NB4 (cell line): ENCODE results near the gene BLID.

Source experiments
- DNase-seq: peaks from one replicate; pipeline ENCODE4 v3.0.0; 2010; ENCODE audit warnings: low read depth
- H3K4me3 ChIP-seq: one replicate; pipeline ENCODE4 v1.5.1; 2011; ENCODE audit warnings: mild to moderate bottlenecking, low read depth, low read length, moderate library complexity
- CTCF ChIP-seq: IDR thresholded peaks from one replicate; pipeline ENCODE4 v1.5.1; 2012; ENCODE audit warnings: low read depth, low read length
- MAX ChIP-seq: IDR thresholded peaks from 2 replicates; pipeline ENCODE4 v1.6.1; 2011; ENCODE audit warnings: low read depth, low read length
- MYC ChIP-seq: IDR thresholded peaks from 2 replicates; pipeline ENCODE4 v1.6.1; 2011; ENCODE audit warnings: low read depth, low read length
- POLR2A ChIP-seq: IDR thresholded peaks from 2 replicates; pipeline ENCODE4 v1.6.1; 2011; ENCODE audit warnings: mild to moderate bottlenecking; ENCODE audit not compliant: insufficient read length; ENCODE audit errors: extremely low read depth

The BLID gene

GRCh38 chr11:122101625-122102291 lies 14.3 kb downstream of the BLID start:
- H3K4me3 ChIP-seq: no peak overlapping the region
- TF ChIP-seq POLR2A (no peak), MYC (no peak), CTCF (no peak), MAX (no peak)
- no peak for DNase-seq

DNA sequence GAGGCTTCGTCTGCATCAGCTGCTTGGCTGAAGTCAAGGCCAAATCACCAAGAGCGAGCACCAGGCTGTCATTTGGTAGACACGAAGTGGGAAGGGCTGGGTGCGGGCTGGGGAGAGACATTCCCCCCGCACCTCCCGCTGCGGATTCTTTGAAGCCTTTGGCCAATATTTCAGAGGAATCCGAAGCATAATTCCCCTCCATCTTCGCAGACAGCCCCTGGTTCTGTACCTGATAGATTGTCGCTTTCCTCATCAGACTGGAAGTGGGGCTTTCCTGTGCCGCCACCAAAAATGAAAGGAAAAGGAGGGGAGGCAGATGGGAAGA lies 15.3 kb downstream of the BLID start:
- no peak for DNase-seq
- TF ChIP-seq CTCF (no peak), MAX (no peak), POLR2A (no peak), MYC (no peak)
- no peak overlapping the region for H3K4me3 ChIP-seq

GRCh38 chr11:122100037-122100755 lies 15.8 kb downstream of the BLID start:
- no peak for DNase-seq
- H3K4me3 ChIP-seq: no peak overlapping the region
- TF ChIP-seq MAX (no peak), POLR2A (no peak), CTCF (no peak), MYC (no peak)

GRCh38 chr11:122099374-122100036 lies 16.5 kb downstream of the BLID start:
- DNase-seq: no peak
- TF ChIP-seq MYC (no peak), CTCF (no peak), POLR2A (no peak), MAX (no peak)
- no peak overlapping the region for H3K4me3 ChIP-seq

- DNase-seq: no peak
- no peak overlapping the region for H3K4me3 ChIP-seq
- no peak for TF ChIP-seq CTCF
- TF ChIP-seq MAX: no peak
- TF ChIP-seq MYC: no peak
- no peak for TF ChIP-seq POLR2A
These were observed 17.6 kb downstream of the BLID start for GRCh38 chr11:122098261-122098980.
